Measurements from ENCODE around the gene LY6G6F.
"Not testable (repeated sequence)": the region's sequence is repeated elsewhere in the genome, so short reads cannot be mapped to it uniquely, and the experiment has no call there.

LY6G6F gene

GRCh38 chr6:31702819-31703716, 3.6 kb upstream of the LY6G6F start, which contains the start of gene ABHD16A:
Gene ABHD16A, minus strand, starts transcription at chr6:31703324. Its CDS starts 43 bp downstream, at chr6:31703281.
- intact Hi-C loops (cut with micrococcal nuclease) = loop anchor here (1.0 kb wide), 1 partner anchor 26 kb away; the partner anchor contains the start of gene DDAH2
- Mint-ChIP-seq H3K36me3 (ENCODE audit: low read depth) (peaks cover 45% of the 10 kb centered on the region), H3K27ac (peak within 1 kb of the TSS; percentile 93), H3K9me3 (no peaks in the 10 kb centered on the region), H3K4me1 (ENCODE audit: low read depth) (peaks cover 38% of the 10 kb centered on the region), H3K27me3 (no peaks in the 10 kb centered on the region), H3K4me3 (peak within 1 kb of the TSS; percentile 98)

GRCh38 chr6:31705931-31706330, 735 bp upstream of the LY6G6F start:
- H3K36me3 Mint-ChIP-seq (ENCODE audit: low read depth) = peaks cover 26% of the 10 kb centered on the region
- H3K4me1 Mint-ChIP-seq (ENCODE audit: low read depth) = peaks cover 42% of the 10 kb centered on the region
- intact Hi-C loops (cut with micrococcal nuclease) = no loop called here
- no peak overlapping the region for H3K27ac Mint-ChIP-seq
- H3K4me3 Mint-ChIP-seq = no peak overlapping the region
- no peaks in the 10 kb centered on the region for H3K9me3 Mint-ChIP-seq
- H3K27me3 Mint-ChIP-seq = no peaks in the 10 kb centered on the region

- Mint-ChIP-seq H3K27ac (peak overlapping the region; percentile 26), H3K36me3 (ENCODE audit: low read depth) (peaks cover 8% of the 10 kb centered on the region), H3K4me1 (ENCODE audit: low read depth) (peaks cover 45% of the 10 kb centered on the region), H3K27me3 (no peaks in the 10 kb centered on the region), H3K4me3 (no peak overlapping the region), H3K9me3 (no peaks in the 10 kb centered on the region)
- intact Hi-C loops (cut with micrococcal nuclease) = no loop called here
Measured at GRCh38 chr6:31707701-31708100, 1.0 kb downstream of the LY6G6F start.

- Mint-ChIP-seq H3K27me3 (no peaks in the 10 kb centered on the region), H3K36me3 (ENCODE audit: low read depth) (peaks cover 3% of the 10 kb centered on the region), H3K27ac (no peak overlapping the region), H3K4me3 (no peak overlapping the region), H3K4me1 (ENCODE audit: low read depth) (peaks cover 44% of the 10 kb centered on the region), H3K9me3 (no peaks in the 10 kb centered on the region)
- intact Hi-C loops (cut with micrococcal nuclease) = no loop called here
Measured at GRCh38 chr6:31708224-31708623, 1.6 kb downstream of the LY6G6F start.

DNA sequence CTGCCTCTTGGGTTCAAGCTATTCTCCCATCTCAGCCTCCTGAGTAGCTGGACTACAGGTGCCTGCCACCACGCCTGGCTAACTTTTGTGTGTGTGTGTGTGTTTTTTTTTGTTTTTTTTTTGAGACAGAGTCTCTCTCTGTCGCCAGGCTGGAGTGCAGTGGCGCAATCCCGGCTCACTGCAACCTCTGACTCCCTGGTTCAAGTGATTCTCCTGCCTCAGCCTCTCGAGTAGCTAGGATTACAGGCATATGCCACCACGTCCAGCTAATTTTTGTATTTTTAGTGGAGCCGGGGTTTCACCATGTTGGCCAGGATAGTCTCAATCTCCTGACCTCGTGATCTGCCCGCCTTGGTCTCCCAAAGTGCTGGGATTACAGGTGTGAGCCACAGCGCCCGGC, 2.5 kb downstream of the LY6G6F start:
- H3K27me3 Mint-ChIP-seq; intact Hi-C loops (cut with micrococcal nuclease); H3K36me3 Mint-ChIP-seq (ENCODE audit: low read depth); H3K9me3 Mint-ChIP-seq; H3K27ac Mint-ChIP-seq; H3K4me3 Mint-ChIP-seq: not testable (repeated sequence)
- peaks cover 42% of the 10 kb centered on the region for H3K4me1 Mint-ChIP-seq (ENCODE audit: low read depth)

DNA sequence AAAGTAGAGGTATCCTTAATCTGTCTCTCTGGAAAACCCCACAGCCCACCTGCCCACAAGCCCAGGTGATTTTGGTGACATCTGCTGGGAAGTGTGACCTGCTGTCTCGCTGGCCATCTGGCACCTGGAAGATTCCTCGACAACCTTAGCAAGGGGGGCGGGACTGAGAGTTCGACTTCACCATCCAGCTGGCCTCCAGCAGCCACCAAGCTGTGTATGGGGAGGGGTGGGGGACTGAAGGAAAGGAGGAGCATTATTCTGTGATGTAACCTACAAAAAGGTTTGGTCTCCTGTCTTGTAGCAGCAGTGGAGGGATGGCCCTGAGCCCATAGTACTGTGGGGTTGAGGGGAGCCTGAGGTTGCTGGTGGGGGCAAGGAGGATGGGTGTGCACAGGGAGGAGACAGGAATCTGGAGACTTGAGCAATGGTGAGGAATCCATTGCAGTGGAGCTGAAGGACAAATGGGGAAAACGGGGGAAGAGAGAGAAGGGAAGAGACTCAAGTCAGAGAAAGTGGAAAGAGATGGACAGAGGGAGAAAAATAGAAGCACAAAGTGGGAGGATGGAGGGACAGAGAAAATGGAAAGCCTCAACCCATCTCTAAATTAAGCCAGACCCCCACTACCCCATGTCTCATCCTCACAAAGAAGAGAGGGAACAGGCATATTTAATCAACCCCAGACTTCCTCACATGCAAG, 4.0 kb downstream of the LY6G6F start:
- peak overlapping the region; percentile 66 for H3K27ac Mint-ChIP-seq
- H3K4me1 Mint-ChIP-seq (ENCODE audit: low read depth) = peaks cover 45% of the 10 kb centered on the region
- H3K27me3 Mint-ChIP-seq = no peaks in the 10 kb centered on the region
- H3K9me3 Mint-ChIP-seq = no peaks in the 10 kb centered on the region
- intact Hi-C loops (cut with micrococcal nuclease) = no loop called here
- H3K36me3 Mint-ChIP-seq (ENCODE audit: low read depth) = no peaks in the 10 kb centered on the region
- peak overlapping the region; percentile 39 for H3K4me3 Mint-ChIP-seq

DNA sequence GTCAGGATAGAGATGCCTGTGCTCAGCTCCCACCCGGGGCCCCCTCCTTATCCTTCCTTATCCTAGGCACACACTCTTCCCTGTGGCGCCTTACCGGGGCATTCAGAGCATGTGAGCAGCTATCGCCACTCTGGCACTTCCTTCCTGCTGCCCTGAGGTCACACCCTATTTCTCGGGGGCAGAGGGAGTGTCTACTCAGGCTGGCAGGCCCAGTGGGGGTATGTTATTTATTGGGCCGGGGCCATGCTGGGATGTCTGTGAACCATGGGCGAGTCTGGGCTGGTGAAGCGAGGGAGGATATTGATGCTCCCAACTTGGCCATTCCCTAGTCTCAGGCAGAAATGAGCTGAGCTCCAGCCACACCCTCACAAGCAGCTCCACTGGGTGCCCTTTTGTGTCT, 4.6 kb downstream of the LY6G6F start:
- H3K36me3 Mint-ChIP-seq (ENCODE audit: low read depth) = no peaks in the 10 kb centered on the region
- H3K4me1 Mint-ChIP-seq (ENCODE audit: low read depth) = peaks cover 45% of the 10 kb centered on the region
- peak overlapping the region; percentile 66 for H3K27ac Mint-ChIP-seq
- no peaks in the 10 kb centered on the region for H3K27me3 Mint-ChIP-seq
- peak overlapping the region; percentile 39 for H3K4me3 Mint-ChIP-seq
- intact Hi-C loops (cut with micrococcal nuclease) = no loop called here
- no peaks in the 10 kb centered on the region for H3K9me3 Mint-ChIP-seq

DNA sequence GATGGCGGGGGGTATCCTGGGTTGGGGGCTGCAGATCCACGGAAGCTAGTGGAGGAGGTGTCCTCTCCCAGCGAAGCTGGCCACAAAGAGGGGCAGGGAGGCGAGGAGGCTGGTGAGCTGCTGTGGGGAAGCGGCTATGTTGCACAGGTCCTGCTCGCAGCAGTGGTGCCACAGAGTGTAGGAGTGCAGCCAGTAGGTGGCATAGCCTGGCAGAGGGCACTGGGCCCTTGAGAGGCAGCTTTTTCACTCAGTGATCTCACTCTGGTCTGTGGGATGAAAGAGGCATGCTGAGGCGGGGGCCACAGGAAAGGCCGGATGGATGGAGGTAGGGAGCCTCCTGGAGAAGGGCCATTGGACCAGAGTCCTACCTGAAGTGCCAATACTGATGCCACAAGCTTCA, 5.6 kb downstream of the LY6G6F start:
- Mint-ChIP-seq H3K4me1 (ENCODE audit: low read depth) (peaks cover 41% of the 10 kb centered on the region), H3K27ac (peak overlapping the region; percentile 66), H3K4me3 (no peak overlapping the region), H3K36me3 (ENCODE audit: low read depth) (no peaks in the 10 kb centered on the region), H3K27me3 (no peaks in the 10 kb centered on the region), H3K9me3 (no peaks in the 10 kb centered on the region)
- intact Hi-C loops (cut with micrococcal nuclease) = no loop called here

DNA sequence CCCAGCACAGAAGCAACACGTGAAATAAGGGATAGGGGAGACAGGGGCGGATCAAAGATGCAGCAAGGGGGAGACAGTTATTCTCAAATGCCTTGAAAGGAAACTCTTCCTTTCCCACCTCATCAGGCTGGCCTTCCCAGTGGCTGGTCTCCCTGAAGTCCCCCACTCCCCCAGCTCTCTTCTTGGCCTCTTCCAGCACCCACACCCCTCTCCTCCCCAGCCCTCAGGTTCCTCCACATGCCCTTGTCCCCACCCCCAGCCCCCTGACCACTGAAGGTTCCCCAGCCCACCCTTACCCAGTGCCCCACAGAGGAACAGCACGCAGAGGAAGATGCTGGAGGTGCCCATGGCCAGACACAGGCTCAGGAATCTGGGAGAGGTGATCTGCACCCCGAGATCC, 6.8 kb downstream of the LY6G6F start:
- Mint-ChIP-seq H3K4me1 (ENCODE audit: low read depth) (peaks cover 34% of the 10 kb centered on the region), H3K9me3 (no peaks in the 10 kb centered on the region), H3K27me3 (no peaks in the 10 kb centered on the region), H3K36me3 (ENCODE audit: low read depth) (no peaks in the 10 kb centered on the region), H3K4me3 (no peak overlapping the region), H3K27ac (peak overlapping the region; percentile 43)
- intact Hi-C loops (cut with micrococcal nuclease) = no loop called here

- Mint-ChIP-seq H3K36me3 (ENCODE audit: low read depth) (no peaks in the 10 kb centered on the region), H3K4me3 (no peak overlapping the region), H3K4me1 (ENCODE audit: low read depth) (peaks cover 34% of the 10 kb centered on the region), H3K27ac (peak overlapping the region; percentile 43), H3K9me3 (no peaks in the 10 kb centered on the region), H3K27me3 (no peaks in the 10 kb centered on the region)
- intact Hi-C loops (cut with micrococcal nuclease) = no loop called here
Measured at GRCh38 chr6:31713991-31714684, 7.5 kb downstream of the LY6G6F start.

DNA sequence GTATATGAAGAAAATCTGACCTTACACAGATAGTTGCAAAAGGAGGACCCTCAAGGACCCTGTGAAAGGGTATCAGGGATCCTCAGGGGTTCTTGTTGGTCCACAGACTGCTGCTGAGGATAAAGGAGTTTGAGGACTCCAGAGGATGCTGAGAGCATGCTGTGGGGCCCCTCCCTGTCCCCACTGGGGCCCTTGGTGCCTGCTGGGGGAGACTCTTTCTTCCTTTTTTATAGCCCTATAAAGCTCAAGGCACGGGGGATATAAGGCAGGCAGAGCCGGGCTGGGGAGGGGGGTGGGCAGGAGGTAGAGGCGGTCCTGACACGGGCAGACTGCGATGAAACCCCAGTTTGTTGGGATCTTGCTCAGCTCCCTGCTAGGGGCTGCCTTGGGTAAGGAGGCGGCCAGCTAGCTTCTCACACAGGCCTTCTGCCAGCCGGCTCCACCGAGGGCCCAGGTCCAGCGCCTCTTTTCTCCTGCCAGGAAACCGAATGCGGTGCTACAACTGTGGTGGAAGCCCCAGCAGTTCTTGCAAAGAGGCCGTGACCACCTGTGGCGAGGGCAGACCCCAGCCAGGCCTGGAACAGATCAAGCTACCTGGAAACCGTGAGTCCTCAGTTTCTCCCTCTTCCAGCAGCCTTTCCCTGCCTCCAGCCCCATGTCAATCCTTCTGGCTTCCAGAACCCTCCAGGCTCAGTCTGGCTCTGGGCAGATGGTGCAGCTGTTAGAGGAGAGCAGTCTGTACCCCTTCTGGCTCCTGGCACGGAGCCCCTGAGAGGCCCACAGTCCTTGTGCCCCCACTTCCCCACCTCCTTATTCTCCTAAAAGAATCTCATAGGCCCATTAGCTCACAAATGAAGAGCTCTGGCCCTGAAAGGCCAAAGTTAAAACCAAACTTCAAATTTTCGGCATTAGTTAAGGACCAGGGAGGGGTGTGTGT, 8.6 kb downstream of the LY6G6F start, which contains the start of gene LY6G6D:
Gene LY6G6D, plus strand, starts transcription at position 327 of the 937 bp plus-strand sequence. Its CDS starts 8 bp downstream, at position 335.
- H3K36me3 Mint-ChIP-seq (ENCODE audit: low read depth) = no peaks in the 10 kb centered on the region
- H3K4me3 Mint-ChIP-seq = no peak within 1 kb of the TSS
- intact Hi-C loops (cut with micrococcal nuclease) = no loop called here
- no peaks in the 10 kb centered on the region for H3K9me3 Mint-ChIP-seq
- H3K27me3 Mint-ChIP-seq = no peaks in the 10 kb centered on the region
- peak within 1 kb of the TSS; percentile 43 for H3K27ac Mint-ChIP-seq
- H3K4me1 Mint-ChIP-seq (ENCODE audit: low read depth) = peaks cover 33% of the 10 kb centered on the region

- H3K27ac Mint-ChIP-seq = no peak overlapping the region
- H3K36me3 Mint-ChIP-seq (ENCODE audit: low read depth) = no peaks in the 10 kb centered on the region
- peaks cover 6% of the 10 kb centered on the region for H3K27me3 Mint-ChIP-seq
- intact Hi-C loops (cut with micrococcal nuclease) = no loop called here
- H3K9me3 Mint-ChIP-seq = no peaks in the 10 kb centered on the region
- no peak overlapping the region for H3K4me3 Mint-ChIP-seq
- peaks cover 15% of the 10 kb centered on the region for H3K4me1 Mint-ChIP-seq (ENCODE audit: low read depth)
Measured at GRCh38 chr6:31717499-31718222, 11.0 kb downstream of the LY6G6F start.

Measured in dendritic cell treated with granulocyte-macrophage colony-stimulating factor and Interleukin-4, amounts not matched to agents 40 ng/mL and 50 ng/mL, for 4 days (primary cell).